Right lobe of liver (tissue), 6 donors: ENCODE results near the gene COLEC12. TPM values are rescaled to one million over a fixed set of nuclear protein-coding genes. Genes with fewer than 3 reads are reported as not detected.

Source experiments
- ATAC-seq, 4 donors: fragments of 200-7000 bp; cut with Tn5 transposase; one replicate each; pipeline ENCODE4 v1.9.1; 2020; ENCODE audit warnings: mild to moderate bottlenecking in 4 of 4, moderate library complexity in 4 of 4
- DNase-seq, 3 donors: peaks; one replicate each; pipeline ENCODE4 v3.0.0-alpha.2; 2020
- H3K27ac ChIP-seq, 3 donors: fragments of 200-600 bp; one replicate each; pipeline ENCODE4 v1.8.0; 2022
- H3K27me3 ChIP-seq, 2 donors: fragments of 200-600 bp; one replicate each; pipeline ENCODE4 v1.8.0; 2022
- H3K36me3 ChIP-seq, 4 donors: fragments of 200-600 bp; sonication (generic) in 1 of 4; one replicate each; pipeline versions ENCODE4 v1.5.1 to v1.8.0; 2017 to 2022; ENCODE audit warnings: control low read depth in 1 of 4
- H3K4me1 ChIP-seq, 4 donors: fragments of 200-600 bp; sonication (generic) in 1 of 4; one replicate each; pipeline versions ENCODE4 v1.5.1 to v1.8.0; 2017 to 2022; ENCODE audit warnings: control low read depth in 1 of 4
- H3K4me3 ChIP-seq, 3 donors: fragments of 200-600 bp; one replicate each; pipeline ENCODE4 v1.8.0; 2022
- H3K9me3 ChIP-seq, 4 donors: fragments of 200-600 bp; sonication (generic) in 1 of 4; one replicate each; pipeline versions ENCODE4 v1.5.1 to v1.8.0; 2017 to 2022; ENCODE audit warnings: control low read depth in 1 of 4
- CTCF ChIP-seq, 4 donors: fragments of 200-600 bp in 3 of 4; fragments of 450-650 bp in 1 of 4; IDR thresholded peaks; one replicate each; pipeline versions ENCODE4 v1.5.1 to v1.8.0; 2016 to 2022; ENCODE audit warnings: antibody characterized with exemption in 4 of 4, mild to moderate bottlenecking in 2 of 4
- POLR2A ChIP-seq: fragments of 450-650 bp; IDR thresholded peaks from one replicate; pipeline ENCODE4 v1.6.1; 2017; ENCODE audit warnings: antibody characterized with exemption, mild to moderate bottlenecking
- WGBS: methylation state at CpG from one replicate; pipeline ENCODE4 v1.1.6; 2018; ENCODE audit warnings: low coverage, low lambda C conversion rate; ENCODE audit not compliant: insufficient coverage; ENCODE audit errors: missing lambda C conversion rate; 5-methylcytosine and 5-hydroxymethylcytosine counted together
- intact Hi-C, 2 donors: fragments of 100-400 bp; cut with DNase I; formaldehyde crosslinking; loops; one replicate each; pipeline versions ENCODE4 v1.11.2 to v1.14.1; 2022
- total RNA-seq, 6 experiments: library from RNA; depleted of rRNA in 2 of 6; stranded (reverse); fragments of >200 nt in 2 of 6; fragmentation: NEBNext Ultra II Directional in 3 of 6; extraction: Animal tissue kit (Norgen Biotek cat#: 25700) in 3 of 6; gene quantifications; one replicate each; pipeline versions ENCODE4 v1.1.0 to v1.2.4, GENCODE V29; 2016 to 2023
- donor health status: DM: no; HTN: yes; CAD: no.
- donor health status: DM: no; HTN: no; CAD: no.
- donor health status: DM: no; HTN: no; CAD: no.
- donor health status: DM: no; HTN: yes; CAD: no.
- donor health status: DM: no; HTN: yes; CAD: no.

COLEC12 gene
- total RNA-seq, 6 experiments from 2014 or later: 0.12 to 1.00 (median 0.37) TPM; not detected in 1

- DNase-seq (no peak), ATAC-seq (no peak)
- no peak for TF ChIP-seq CTCF (IDR thresholded peaks at IDR 0.05)
- TF ChIP-seq POLR2A: no peak
- H3K4me1 ChIP-seq: no peaks in the 10 kb centered on the region
- intact Hi-C loops: no loop called here
- 58% methylated on average over 1 of the region's 1 CpG for WGBS
- no peaks in the 10 kb centered on the region for H3K27me3 ChIP-seq
- H3K9me3 ChIP-seq: no peaks in the 10 kb centered on the region
- no peak overlapping the region for H3K27ac ChIP-seq
- H3K36me3 ChIP-seq: no peaks in the 10 kb centered on the region
- H3K4me3 ChIP-seq: no peak overlapping the region
Measured at GRCh38 chr18:394987-395362, 105.5 kb downstream of the COLEC12 start.

- no peaks in the 10 kb centered on the region for H3K4me1 ChIP-seq
- intact Hi-C loops: no loop called here
- H3K27ac ChIP-seq: no peak overlapping the region
- no peak for DNase-seq
- WGBS: 64% methylated on average over 6 of the region's 6 CpGs
- H3K4me3 ChIP-seq: no peak overlapping the region
- H3K27me3 ChIP-seq: no peaks in the 10 kb centered on the region
- H3K9me3 ChIP-seq: no peaks in the 10 kb centered on the region
- TF ChIP-seq CTCF (IDR thresholded peaks at IDR 0.05) (no peak), POLR2A (no peak)
- no peaks in the 10 kb centered on the region for H3K36me3 ChIP-seq
- ATAC-seq: no peak
Measured at GRCh38 chr18:394262-394986, 106.1 kb downstream of the COLEC12 start.

GRCh38 chr18:393574-393957 lies 106.9 kb downstream of the COLEC12 start:
- TF ChIP-seq CTCF (IDR thresholded peaks at IDR 0.05) (no peak), POLR2A (no peak)
- WGBS: 48% methylated on average over 6 of the region's 6 CpGs
- Histone ChIP-seq H3K4me1 (no peaks in the 10 kb centered on the region), H3K36me3 (no peaks in the 10 kb centered on the region), H3K4me3 (no peak overlapping the region), H3K27ac (no peak overlapping the region), H3K27me3 (no peaks in the 10 kb centered on the region), H3K9me3 (no peaks in the 10 kb centered on the region)
- intact Hi-C loops: no loop called here
- DNase-seq (no peak), ATAC-seq (no peak)

- no peaks in the 10 kb centered on the region for H3K36me3 ChIP-seq
- no peak for TF ChIP-seq CTCF (IDR thresholded peaks at IDR 0.05)
- TF ChIP-seq POLR2A: no peak
- H3K4me1 ChIP-seq: no peaks in the 10 kb centered on the region
- ATAC-seq: no peak
- 39% methylated on average over 6 of the region's 6 CpGs for WGBS
- intact Hi-C loops: no loop called here
- H3K27me3 ChIP-seq: no peaks in the 10 kb centered on the region
- no peaks in the 10 kb centered on the region for H3K9me3 ChIP-seq
- no peak overlapping the region for H3K27ac ChIP-seq
- no peak for DNase-seq
- no peak overlapping the region for H3K4me3 ChIP-seq
Measured at GRCh38 chr18:392928-393573, 107.5 kb downstream of the COLEC12 start.
